Vagina (tissue), 2 donors: Measurements from ENCODE around the gene CINP. TPM values are rescaled to one million over a fixed set of nuclear protein-coding genes. Genes with fewer than 3 reads are reported as not detected.

Experiments used
- DNase-seq, 2 donors: peaks; one replicate each; pipeline ENCODE4 v3.0.0-alpha.2; 2017; ENCODE audit errors: extremely low spot score in 2 of 2
- H3K27ac ChIP-seq: fragments of 200-600 bp; sonication (generic); one replicate; pipeline ENCODE4 v1.5.1; 2019
- H3K27me3 ChIP-seq: fragments of 200-600 bp; sonication (generic); one replicate; pipeline ENCODE4 v1.5.1; 2019
- H3K36me3 ChIP-seq, 2 donors: fragments of 200-600 bp; sonication (generic); one replicate each; pipeline ENCODE4 v1.5.1; 2017 to 2019
- H3K4me1 ChIP-seq: fragments of 200-600 bp; sonication (generic); one replicate; pipeline ENCODE4 v1.5.1; 2019
- H3K4me3 ChIP-seq, 2 donors: fragments of 200-600 bp; sonication (generic); 1 replicate in 1 of 2; 2 replicates in 1 of 2; pipeline ENCODE4 v1.5.1; 2016 to 2019
- H3K9me3 ChIP-seq: fragments of 200-600 bp; sonication (generic); one replicate; pipeline ENCODE4 v1.5.1; 2019
- CTCF ChIP-seq, 3 experiments: fragments of 450-650 bp in 2 of 3; fragments of 200-600 bp in 1 of 3; sonication (generic) in 1 of 3; IDR thresholded peaks; one replicate each; pipeline ENCODE4 v1.5.1; 2017 to 2019; ENCODE audit warnings: antibody characterized with exemption in 3 of 3, mild to moderate bottlenecking in 2 of 3, moderate library complexity in 2 of 3
- POLR2A ChIP-seq, 2 donors: fragments of 450-650 bp; IDR thresholded peaks; one replicate each; pipeline ENCODE4 v1.6.1; 2017; ENCODE audit warnings: antibody characterized with exemption in 2 of 2, mild to moderate bottlenecking in 2 of 2, moderate library complexity in 2 of 2
- POLR2AphosphoS5 ChIP-seq, 2 donors: sonication (generic); formaldehyde crosslinking; IDR thresholded peaks; one replicate each; pipeline ENCODE4 v1.9.0; 2017; ENCODE audit warnings: antibody characterized with exemption in 2 of 2, mild to moderate bottlenecking in 2 of 2, low read depth in 1 of 2; ENCODE audit not compliant: insufficient read depth in 1 of 2
- intact Hi-C: fragments of 100-400 bp; cut with DNase I; formaldehyde crosslinking; loops from one replicate; pipeline ENCODE4 v1.15.1; 2023
- total RNA-seq: library from RNA; depleted of rRNA; stranded (reverse); fragments of >200 nt; gene quantifications from one replicate; pipeline ENCODE4 v1.2.3, GENCODE V29; 2016

Gene CINP
- total RNA-seq, 1 donor from 2014 or later: 21.9 TPM

GRCh38 chr14:102348376-102348775 is 14.3 kb downstream of the CINP start:
- Histone ChIP-seq H3K27ac (no peak overlapping the region), H3K9me3 (no peaks in the 10 kb centered on the region), H3K4me1 (no peaks in the 10 kb centered on the region), H3K4me3 (no peak overlapping the region), H3K27me3 (no peaks in the 10 kb centered on the region), H3K36me3 (peaks cover 0 to 70% of the 10 kb centered on the region in 2 donors)
- DNase-seq: no peak
- intact Hi-C loops: no loop called here
- TF ChIP-seq CTCF (IDR thresholded peaks at IDR 0.05) (no peak), POLR2AphosphoS5 (IDR thresholded peaks at IDR 0.05; ENCODE audit: insufficient read depth in 1 of 2, low read depth in 1 of 2) (no peak), POLR2A (IDR thresholded peaks at IDR 0.05) (no peak)

- H3K27ac ChIP-seq: no peak overlapping the region
- H3K36me3 ChIP-seq: peaks cover 0 to 70% of the 10 kb centered on the region in 2 donors
- TF ChIP-seq POLR2A (IDR thresholded peaks at IDR 0.05) (no peak), CTCF (IDR thresholded peaks at IDR 0.05) (no peak), POLR2AphosphoS5 (IDR thresholded peaks at IDR 0.05; ENCODE audit: insufficient read depth in 1 of 2, low read depth in 1 of 2) (no peak)
These were observed 16.0 kb downstream of the CINP start for GRCh38 chr14:102346645-102347044.

GRCh38 chr14:102345232-102345631 is 17.5 kb downstream of the CINP start:
- Histone ChIP-seq H3K36me3 (peaks cover 0 to 76% of the 10 kb centered on the region in 2 donors), H3K27ac (no peak overlapping the region), H3K4me1 (no peaks in the 10 kb centered on the region), H3K4me3 (no peak overlapping the region), H3K27me3 (no peaks in the 10 kb centered on the region), H3K9me3 (no peaks in the 10 kb centered on the region)
- DNase-seq: no peak
- no peak for TF ChIP-seq POLR2AphosphoS5 (IDR thresholded peaks at IDR 0.05; ENCODE audit: insufficient read depth in 1 of 2, low read depth in 1 of 2)
- TF ChIP-seq POLR2A (IDR thresholded peaks at IDR 0.05): no peak
- TF ChIP-seq CTCF (IDR thresholded peaks at IDR 0.05): no peak
- intact Hi-C loops: no loop called here

More at GRCh38 chr14:102346645-102347044, 16.0 kb downstream of the CINP start:
- no peak for DNase-seq
- no peak overlapping the region for H3K4me3 ChIP-seq
- no peaks in the 10 kb centered on the region for H3K4me1 ChIP-seq
- no peaks in the 10 kb centered on the region for H3K27me3 ChIP-seq
- intact Hi-C loops: no loop called here
- H3K9me3 ChIP-seq: no peaks in the 10 kb centered on the region

GRCh38 chr14:102344485-102344884 is 18.2 kb downstream of the CINP start:
- Histone ChIP-seq H3K4me3 (no peak overlapping the region), H3K9me3 (no peaks in the 10 kb centered on the region), H3K4me1 (no peaks in the 10 kb centered on the region), H3K27me3 (no peaks in the 10 kb centered on the region), H3K36me3 (peaks cover 0 to 72% of the 10 kb centered on the region in 2 donors), H3K27ac (no peak overlapping the region)
- intact Hi-C loops: no loop called here
- no peak for DNase-seq
- TF ChIP-seq CTCF (IDR thresholded peaks at IDR 0.05) (no peak), POLR2A (IDR thresholded peaks at IDR 0.05) (no peak), POLR2AphosphoS5 (IDR thresholded peaks at IDR 0.05; ENCODE audit: insufficient read depth in 1 of 2, low read depth in 1 of 2) (no peak)

- Histone ChIP-seq H3K36me3 (peaks cover 0 to 72% of the 10 kb centered on the region in 2 donors), H3K9me3 (no peaks in the 10 kb centered on the region), H3K27me3 (no peaks in the 10 kb centered on the region), H3K27ac (no peak overlapping the region), H3K4me1 (no peaks in the 10 kb centered on the region), H3K4me3 (no peak overlapping the region)
- intact Hi-C loops: no loop called here
- no peak for DNase-seq
- TF ChIP-seq CTCF (IDR thresholded peaks at IDR 0.05): no peak
- TF ChIP-seq POLR2A (IDR thresholded peaks at IDR 0.05): no peak
- TF ChIP-seq POLR2AphosphoS5 (IDR thresholded peaks at IDR 0.05; ENCODE audit: insufficient read depth in 1 of 2, low read depth in 1 of 2): no peak
These were observed 18.6 kb downstream of the CINP start for GRCh38 chr14:102344084-102344483.
